Activated naive CD4-positive, alpha-beta T cell treated with anti-CD3 and anti-CD28 coated beads for 36 hours (primary cell): ENCODE results near the gene WNT7A. TPM values are rescaled to one million over a fixed set of nuclear protein-coding genes. Genes with fewer than 3 reads are reported as not detected.

ENCODE experiments used
- CTCF ChIA-PET: fragments of 350-600 bp; sonication (Branson Sonifier 250); formaldehyde crosslinking; loops from one replicate; lab custom pipeline; 2021; ENCODE audit warnings: antibody characterized with exemption; lab: Charles Lee
- DNase-seq: peaks from one replicate; pipeline ENCODE4 v3.0.0-alpha.2; 2020
- H3K27ac Mint-ChIP-seq: one replicate; pipeline ENCODE4 v1.8.0; 2021; ENCODE audit warnings: mild to moderate bottlenecking, mixed read lengths
- H3K27me3 Mint-ChIP-seq: one replicate; pipeline ENCODE4 v1.8.0; 2021; ENCODE audit warnings: low read depth, mixed read lengths
- H3K36me3 Mint-ChIP-seq: one replicate; pipeline ENCODE4 v1.8.0; 2021; ENCODE audit warnings: low read depth, mixed read lengths
- H3K4me1 Mint-ChIP-seq: one replicate; pipeline ENCODE4 v1.8.0; 2021; ENCODE audit warnings: low read depth, mixed read lengths
- H3K4me3 Mint-ChIP-seq: one replicate; pipeline ENCODE4 v1.8.0; 2021; ENCODE audit warnings: mild to moderate bottlenecking, moderate library complexity, mixed read lengths
- H3K9me3 Mint-ChIP-seq: one replicate; pipeline ENCODE4 v1.8.0; 2021; ENCODE audit warnings: mixed read lengths
- intact Hi-C: fragments of 100-400 bp; cut with micrococcal nuclease; formaldehyde crosslinking; loops from one replicate; pipeline ENCODE4 v1.15.1; 2023
- total RNA-seq, 2 experiments: library from RNA; stranded (reverse); gene quantifications; one replicate each; pipeline ENCODE4 v1.2.3, GENCODE V29; 2021

WNT7A gene
- total RNA-seq, 2 experiments from 2014 or later = 0.07 to 0.10 TPM

DNA sequence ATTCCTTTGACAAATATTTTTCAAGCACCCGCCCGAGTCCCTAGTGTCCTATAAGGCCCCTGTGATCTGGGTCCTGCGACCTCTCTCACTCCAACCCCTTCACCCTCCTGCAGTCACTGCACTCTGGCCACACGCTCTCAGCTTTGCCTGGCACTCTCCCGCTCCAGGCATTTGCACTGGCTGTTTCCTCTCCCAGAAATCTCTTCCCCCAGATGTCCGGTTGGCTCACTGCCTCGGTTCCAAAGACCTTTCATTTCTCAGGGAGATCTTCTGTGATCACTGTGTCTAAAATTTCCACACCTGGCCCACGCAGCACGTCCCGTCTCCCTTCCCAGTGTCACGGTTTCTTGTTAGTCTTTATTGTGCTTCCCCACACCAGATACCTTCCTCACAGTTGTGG, 97.4 kb downstream of the WNT7A start:
- no peak for DNase-seq
- Mint-ChIP-seq H3K36me3 (no peaks in the 10 kb centered on the region), H3K4me1 (peaks cover 4% of the 10 kb centered on the region), H3K27me3 (peaks cover 5% of the 10 kb centered on the region), H3K4me3 (no peak overlapping the region), H3K27ac (no peak overlapping the region), H3K9me3 (no peaks in the 10 kb centered on the region)
- intact Hi-C loops = no loop called here
- CTCF ChIA-PET = interaction anchor here (1.0 to 1.6 kb wide), 2 partner anchors 102 to 125 kb away, joined by 5 to 6 read pairs; no protein-coding TSS in a partner anchor

- CTCF ChIA-PET = interaction anchor here (0.9 to 1.6 kb wide), 3 partner anchors 57 to 124 kb away, joined by 3 to 6 read pairs (median 5); no protein-coding TSS in a partner anchor
- Mint-ChIP-seq H3K27me3 (peaks cover 5% of the 10 kb centered on the region), H3K36me3 (no peaks in the 10 kb centered on the region), H3K4me3 (no peak overlapping the region), H3K9me3 (no peaks in the 10 kb centered on the region), H3K27ac (no peak overlapping the region), H3K4me1 (peaks cover 4% of the 10 kb centered on the region)
- no peak for DNase-seq
- intact Hi-C loops = no loop called here
Measured at GRCh38 chr3:13781417-13781816, 98.5 kb downstream of the WNT7A start.

DNA sequence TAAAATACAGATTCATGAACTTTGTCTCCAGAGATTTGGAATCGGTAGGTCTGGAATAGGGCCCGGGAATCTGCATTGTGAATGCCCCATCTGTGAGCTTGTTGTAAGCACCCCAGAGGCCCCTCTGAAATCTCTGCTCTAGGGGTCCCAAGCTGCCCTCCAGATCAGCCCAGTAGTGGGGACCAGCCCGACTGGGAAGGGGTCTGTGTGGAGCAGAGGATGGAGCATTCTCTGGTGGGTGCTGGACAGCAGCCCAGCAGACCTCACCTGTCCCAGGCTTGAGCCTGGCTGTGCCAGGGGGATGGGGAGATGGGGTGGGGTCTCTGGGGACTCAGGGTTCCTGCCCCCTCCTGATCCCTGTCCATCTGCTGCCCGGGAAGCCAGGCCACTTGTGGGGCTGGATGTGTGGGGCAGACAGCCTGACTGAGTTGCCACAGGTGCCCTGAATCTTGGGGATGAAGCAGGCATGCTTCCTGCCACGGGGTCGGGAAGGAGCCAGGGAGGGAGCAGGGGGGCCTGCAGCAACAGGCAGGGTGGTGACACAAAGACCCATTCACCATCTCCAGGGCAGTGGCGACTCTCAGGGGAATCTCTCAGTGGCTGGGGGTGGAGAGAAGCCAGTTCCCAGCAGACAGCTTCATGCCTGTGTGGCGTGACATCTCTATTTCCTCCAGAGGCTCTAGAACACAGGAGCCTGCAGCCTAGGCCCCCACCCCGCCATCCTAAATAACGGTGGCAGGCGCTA, 99.3 kb downstream of the WNT7A start:
- no peaks in the 10 kb centered on the region for H3K9me3 Mint-ChIP-seq
- no peak overlapping the region for H3K4me3 Mint-ChIP-seq
- intact Hi-C loops = no loop called here
- H3K4me1 Mint-ChIP-seq = peaks cover 4% of the 10 kb centered on the region
- no peak overlapping the region for H3K27ac Mint-ChIP-seq
- no peak for DNase-seq
- no peaks in the 10 kb centered on the region for H3K36me3 Mint-ChIP-seq
- CTCF ChIA-PET = interaction anchor here (0.9 kb wide), 1 partner anchor 56 kb away, joined by 3 read pairs; no protein-coding TSS in a partner anchor
- peaks cover 5% of the 10 kb centered on the region for H3K27me3 Mint-ChIP-seq

- no peak overlapping the region for H3K4me3 Mint-ChIP-seq
- H3K9me3 Mint-ChIP-seq = no peaks in the 10 kb centered on the region
- intact Hi-C loops = no loop called here
- no peaks in the 10 kb centered on the region for H3K27me3 Mint-ChIP-seq
- no peaks in the 10 kb centered on the region for H3K4me1 Mint-ChIP-seq
- DNase-seq = no peak
- no peak overlapping the region for H3K27ac Mint-ChIP-seq
- CTCF ChIA-PET = interaction anchor here (1.2 kb wide), 1 partner anchor 119 kb away, joined by 4 read pairs; no protein-coding TSS in a partner anchor
- H3K36me3 Mint-ChIP-seq = no peaks in the 10 kb centered on the region
Measured at GRCh38 chr3:13776253-13777050, 103.4 kb downstream of the WNT7A start.

- no peaks in the 10 kb centered on the region for H3K9me3 Mint-ChIP-seq
- CTCF ChIA-PET = interaction anchor here (0.9 kb wide), 1 partner anchor 107 kb away, joined by 3 read pairs; no protein-coding TSS in a partner anchor
- no peak for DNase-seq
- no peak overlapping the region for H3K4me3 Mint-ChIP-seq
- intact Hi-C loops = no loop called here
- no peaks in the 10 kb centered on the region for H3K27me3 Mint-ChIP-seq
- no peak overlapping the region for H3K27ac Mint-ChIP-seq
- peaks cover 8% of the 10 kb centered on the region for H3K4me1 Mint-ChIP-seq
- no peaks in the 10 kb centered on the region for H3K36me3 Mint-ChIP-seq
Measured at GRCh38 chr3:13772885-13773745, 106.8 kb downstream of the WNT7A start.

- no peak overlapping the region for H3K4me3 Mint-ChIP-seq
- peaks cover 8% of the 10 kb centered on the region for H3K4me1 Mint-ChIP-seq
- H3K36me3 Mint-ChIP-seq = no peaks in the 10 kb centered on the region
- DNase-seq = no peak
- CTCF ChIA-PET = interaction anchor here (0.9 kb wide), 1 partner anchor 108 kb away, joined by 3 read pairs; no protein-coding TSS in a partner anchor
- intact Hi-C loops = no loop called here
- no peaks in the 10 kb centered on the region for H3K27me3 Mint-ChIP-seq
- H3K9me3 Mint-ChIP-seq = no peaks in the 10 kb centered on the region
- no peak overlapping the region for H3K27ac Mint-ChIP-seq
Measured at GRCh38 chr3:13772321-13772745, 107.5 kb downstream of the WNT7A start.

- no peak for DNase-seq
- Mint-ChIP-seq H3K36me3 (no peaks in the 10 kb centered on the region), H3K9me3 (peaks cover 2% of the 10 kb centered on the region), H3K27me3 (no peaks in the 10 kb centered on the region), H3K4me3 (no peak overlapping the region), H3K4me1 (peaks cover 8% of the 10 kb centered on the region), H3K27ac (no peak overlapping the region)
- CTCF ChIA-PET = no interaction called here
- intact Hi-C loops = no loop called here
Measured at GRCh38 chr3:13771496-13771895, 108.4 kb downstream of the WNT7A start.

DNA sequence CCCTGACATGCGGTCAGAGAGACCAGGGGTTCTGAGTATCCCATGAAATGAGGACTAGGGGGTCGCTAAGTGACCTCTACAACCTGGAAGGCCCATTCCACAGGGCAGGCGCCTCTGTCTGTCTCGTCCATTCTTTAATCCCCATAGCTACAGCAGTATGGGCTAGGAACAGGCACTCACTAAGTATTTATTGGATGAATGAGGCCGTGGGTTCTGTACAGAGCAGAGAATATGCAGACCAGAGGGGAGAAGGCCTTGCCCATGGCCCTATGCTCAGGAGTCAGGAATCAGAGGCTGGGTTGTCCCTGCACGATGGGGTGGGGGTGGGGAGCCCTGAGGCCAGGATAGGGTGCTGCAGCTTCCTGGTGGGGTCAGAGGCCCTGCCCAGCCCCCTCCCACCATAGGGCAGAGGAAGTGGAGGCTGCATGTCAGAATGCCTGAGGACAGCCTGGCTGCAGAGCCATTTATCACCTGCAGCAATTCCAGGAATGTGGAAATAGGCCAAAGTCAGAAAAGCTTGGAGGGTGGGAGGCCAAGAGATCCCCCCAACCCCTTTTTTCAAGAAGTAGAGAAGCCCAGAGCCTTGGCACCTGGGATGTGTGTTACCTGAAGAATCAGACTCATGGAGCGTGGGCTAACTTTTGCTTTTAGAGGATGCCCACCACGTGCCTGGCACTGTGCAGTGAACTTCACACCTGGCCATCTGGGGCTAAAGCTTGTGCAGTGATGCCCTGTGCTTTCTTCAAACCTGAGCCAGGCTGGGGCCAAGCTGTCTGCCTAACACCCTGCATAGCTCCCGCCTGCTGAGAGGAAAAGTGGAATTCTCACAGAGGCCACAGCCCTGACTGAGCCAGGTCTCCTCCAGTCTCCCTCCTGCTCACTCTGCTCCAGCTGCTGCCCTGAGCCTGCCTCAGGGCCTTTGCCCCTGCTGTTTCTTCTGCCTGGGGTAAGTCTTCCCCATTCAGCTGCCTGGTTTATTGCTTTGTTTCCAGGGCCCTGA, 109.4 kb downstream of the WNT7A start:
- intact Hi-C loops = no loop called here
- Mint-ChIP-seq H3K4me3 (no peak overlapping the region), H3K27me3 (no peaks in the 10 kb centered on the region), H3K9me3 (peaks cover 2% of the 10 kb centered on the region), H3K36me3 (no peaks in the 10 kb centered on the region), H3K27ac (no peak overlapping the region), H3K4me1 (peaks cover 8% of the 10 kb centered on the region)
- CTCF ChIA-PET = no interaction called here
- DNase-seq = no peak

DNA sequence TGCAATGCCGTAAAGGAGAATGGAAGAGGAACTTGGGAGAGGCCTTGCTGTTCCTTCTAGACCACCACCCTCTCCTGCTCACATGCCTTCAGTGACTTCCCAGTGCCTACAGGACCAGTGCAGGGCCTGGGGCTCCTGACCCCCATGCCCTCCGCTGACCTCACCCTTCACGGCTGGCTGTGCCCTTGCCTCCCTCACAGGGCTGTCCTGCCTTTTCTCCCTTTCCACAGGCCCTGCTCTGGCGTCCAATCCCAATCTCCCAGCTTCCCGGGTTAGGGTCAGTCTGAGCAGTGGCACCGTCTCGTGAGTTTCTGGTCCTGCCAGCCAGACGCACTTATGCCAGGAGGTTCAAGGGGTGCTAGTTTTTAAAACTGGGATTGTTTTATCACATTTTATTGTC, 110.4 kb downstream of the WNT7A start:
- Mint-ChIP-seq H3K9me3 (peaks cover 2% of the 10 kb centered on the region), H3K36me3 (no peaks in the 10 kb centered on the region)

GRCh38 chr3:13768453-13768852, 111.4 kb downstream of the WNT7A start:
- H3K9me3 Mint-ChIP-seq = peaks cover 2% of the 10 kb centered on the region
- no peak overlapping the region for H3K27ac Mint-ChIP-seq
- no peak for DNase-seq
- H3K36me3 Mint-ChIP-seq = no peaks in the 10 kb centered on the region
- H3K4me1 Mint-ChIP-seq = peaks cover 8% of the 10 kb centered on the region
- H3K4me3 Mint-ChIP-seq = no peak overlapping the region
- CTCF ChIA-PET = interaction anchor here (1.1 to 1.3 kb wide), 2 partner anchors 10 to 12 kb away, joined by 3 read pairs; no protein-coding TSS in a partner anchor
- intact Hi-C loops = no loop called here
- H3K27me3 Mint-ChIP-seq = no peaks in the 10 kb centered on the region

More for the DNA sequence above, 110.4 kb downstream of the WNT7A start:
- intact Hi-C loops = no loop called here
- CTCF ChIA-PET = no interaction called here
- DNase-seq = no peak
- no peak overlapping the region for H3K4me3 Mint-ChIP-seq
- peaks cover 8% of the 10 kb centered on the region for H3K4me1 Mint-ChIP-seq
- no peaks in the 10 kb centered on the region for H3K27me3 Mint-ChIP-seq
- no peak overlapping the region for H3K27ac Mint-ChIP-seq

DNA sequence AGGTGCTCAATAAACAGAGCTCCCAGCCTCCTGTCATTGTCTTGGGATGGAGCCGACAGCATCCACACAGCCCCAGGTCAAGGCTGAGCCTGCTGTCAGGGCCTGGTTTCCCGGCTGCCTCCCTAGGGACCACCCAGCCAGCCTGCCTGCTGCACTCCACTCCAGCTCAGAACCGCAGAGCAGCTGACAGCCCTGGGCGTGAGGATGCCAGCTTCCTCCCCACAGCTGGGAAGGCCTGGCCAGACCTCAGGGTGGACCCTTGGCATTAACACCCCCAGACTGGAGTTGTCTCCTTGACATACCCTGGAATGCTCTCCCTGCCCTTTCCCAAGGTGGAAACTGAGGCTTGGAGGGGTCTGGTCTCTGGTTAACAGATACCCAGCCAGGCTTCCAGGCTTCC, 112.0 kb downstream of the WNT7A start:
- peaks cover 6% of the 10 kb centered on the region for H3K9me3 Mint-ChIP-seq
- peaks cover 8% of the 10 kb centered on the region for H3K4me1 Mint-ChIP-seq
- intact Hi-C loops = no loop called here
- H3K4me3 Mint-ChIP-seq = no peak overlapping the region
- H3K27me3 Mint-ChIP-seq = no peaks in the 10 kb centered on the region
- no peak for DNase-seq
- CTCF ChIA-PET = interaction anchor here (1.1 to 1.3 kb wide), 2 partner anchors 11 kb away, joined by 3 read pairs; no protein-coding TSS in a partner anchor
- no peak overlapping the region for H3K27ac Mint-ChIP-seq
- no peaks in the 10 kb centered on the region for H3K36me3 Mint-ChIP-seq
